HCT116 (cell line): Measurements from ENCODE around the gene MORN1. TPM values are rescaled to one million over a fixed set of nuclear protein-coding genes. Genes with fewer than 3 reads are reported as not detected.

Experiments
- ATAC-seq: fragments of 200-7000 bp; cut with Tn5 transposase; 2 replicates; pipeline ENCODE4 v1.9.1; 2020; ENCODE audit warnings: mild to moderate bottlenecking, moderate library complexity
- BruUV-seq: library from RNA; stranded (reverse); fragments of 400-500 nt; replicated peaks from 2 replicates; lab custom pipeline; 2021; lab: Mats Ljungman, UMichigan
- CTCF ChIA-PET: fragments of 300-600 bp; sonication (Branson Sonifier 250); formaldehyde crosslinking; loops from one replicate; lab custom pipeline; 2021; ENCODE audit warnings: antibody characterized with exemption; lab: Charles Lee
- POLR2A ChIA-PET: fragments of 300-600, 350-600 bp; sonication (Branson Sonifier 250); formaldehyde crosslinking; loops from one replicate; lab custom pipeline; 2021; ENCODE audit warnings: antibody characterized with exemption; lab: Charles Lee
- RAD21 ChIA-PET, 2 experiments: fragments of 300-600 bp; sonication (Branson Sonifier 250); formaldehyde crosslinking; loops; one replicate each; lab custom pipeline; 2023; ENCODE audit warnings: low total read pairs in 2 of 2; ENCODE audit not compliant: uncharacterized antibody in 2 of 2, unreplicated experiment in 2 of 2, low non-redundant PET in 1 of 2; lab: Charles Lee
- DNase-seq: peaks from one replicate; pipeline ENCODE4 v3.0.0-alpha.2; 2010; ENCODE audit warnings: low read depth, low spot score
- H2AFZ ChIP-seq: fragments of 200-600 bp; shearing (Covaris generic), sonication (generic); 2 replicates; pipeline ENCODE4 v1.6.1; 2017; ENCODE audit warnings: low read depth, mixed run types, mixed read lengths, antibody characterized with exemption, low read length; ENCODE audit not compliant: poor library complexity, severe bottlenecking
- H3K27ac ChIP-seq: 2 replicates; pipeline ENCODE4 v1.5.1; 2012; ENCODE audit warnings: low read depth, low read length
- H3K27me3 ChIP-seq: fragments of 200-600 bp; sonication (generic); 2 replicates; pipeline ENCODE4 v1.6.1; 2016; ENCODE audit warnings: mixed run types, low read length, mixed read lengths; ENCODE audit not compliant: insufficient read depth
- H3K36me3 ChIP-seq, 2 experiments: fragments of 200-500 bp in 1 of 2; fragments of 200-600 bp in 1 of 2; sonication (Bioruptor generic) in 1 of 2; sonication (generic) in 1 of 2; 2 replicates each; pipeline versions ENCODE4 v1.5.1 to v1.6.1; 2014 to 2016; ENCODE audit warnings: low read length in 2 of 2, inconsistent platforms in 1 of 2, mixed read lengths in 1 of 2, mixed run types in 1 of 2; ENCODE audit not compliant: insufficient read depth in 2 of 2, control insufficient read depth in 1 of 2
- H3K4me1 ChIP-seq, 2 experiments: fragments of 200-600 bp in 1 of 2; sonication (generic) in 1 of 2; 2 replicates each; pipeline versions ENCODE4 v1.5.1 to v1.6.1; 2012 to 2017; ENCODE audit warnings: low read length in 2 of 2, inconsistent platforms in 1 of 2, mild to moderate bottlenecking in 1 of 2, mixed read lengths in 1 of 2, mixed run types in 1 of 2, moderate library complexity in 1 of 2; ENCODE audit not compliant: insufficient read depth in 2 of 2, control insufficient read depth in 1 of 2
- H3K4me2 ChIP-seq: fragments of 200-600 bp; sonication (generic); 2 replicates; pipeline ENCODE4 v1.6.1; 2017; ENCODE audit warnings: mixed run types, low read length, mixed read lengths
- H3K4me3 ChIP-seq, 2 experiments: fragments of 200-600 bp in 1 of 2; sonication (generic) in 1 of 2; replicated peaks in 1 of 2; 2 replicates each; pipeline ENCODE4 v1.5.1; 2011 to 2016; ENCODE audit warnings: low read length in 2 of 2, control low read depth in 1 of 2, low read depth in 1 of 2, mild to moderate bottlenecking in 1 of 2, mixed read lengths in 1 of 2, mixed run types in 1 of 2
- H3K79me2 ChIP-seq: fragments of 200-600 bp; sonication (generic); 2 replicates; pipeline ENCODE4 v1.6.1; 2017; ENCODE audit warnings: mild to moderate bottlenecking, mixed run types, low read length, moderate library complexity, mixed read lengths; ENCODE audit not compliant: insufficient read depth
- H3K9ac ChIP-seq: fragments of 200-600 bp; sonication (generic); 2 replicates; pipeline ENCODE4 v1.6.1; 2016; ENCODE audit warnings: low read length, mixed read lengths
- H3K9me2 ChIP-seq: fragments of 200-600 bp; sonication (generic), shearing (Covaris generic); 2 replicates; pipeline ENCODE4 v1.6.1; 2017; ENCODE audit warnings: mixed run types, mild to moderate bottlenecking, moderate library complexity; ENCODE audit not compliant: insufficient read depth
- H3K9me3 ChIP-seq, 2 experiments: fragments of 200-500 bp in 1 of 2; fragments of 200-600 bp in 1 of 2; sonication (Bioruptor generic) in 1 of 2; sonication (generic) in 1 of 2; 2 replicates each; pipeline ENCODE4 v1.6.1; 2014 to 2017; ENCODE audit warnings: low read length in 2 of 2, mixed read lengths in 2 of 2, inconsistent platforms in 1 of 2, low read depth in 1 of 2, mild to moderate bottlenecking in 1 of 2, mixed run types in 1 of 2, moderate library complexity in 1 of 2; ENCODE audit not compliant: control insufficient read depth in 1 of 2, insufficient read depth in 1 of 2
- H4K20me1 ChIP-seq: fragments of 200-600 bp; sonication (generic), shearing (Covaris generic); 2 replicates; pipeline ENCODE4 v1.6.1; 2017; ENCODE audit warnings: mixed run types, mild to moderate bottlenecking, moderate library complexity; ENCODE audit not compliant: insufficient read depth
- ATF3 ChIP-seq: IDR thresholded peaks from 2 replicates; pipeline ENCODE4 v1.6.1; 2012
- CEBPB ChIP-seq: IDR thresholded peaks from 2 replicates; pipeline ENCODE4 v1.6.1; 2012; ENCODE audit warnings: low read depth
- CTCF ChIP-seq, 3 experiments: fragments of 200-600 bp in 1 of 3; sonication (generic) in 1 of 3; IDR thresholded peaks in 2 of 3; conservative IDR thresholded peaks in 1 of 3; 2 replicates each; pipeline ENCODE4 v1.5.1; 2012 to 2017; ENCODE audit warnings: low read depth in 2 of 3, low read length in 2 of 3, antibody characterized with exemption in 1 of 3, borderline replicate concordance in 1 of 3, control low read depth in 1 of 3, mild to moderate bottlenecking in 1 of 3, mixed read lengths in 1 of 3, mixed run types in 1 of 3, moderate library complexity in 1 of 3; ENCODE audit not compliant: insufficient read depth in 1 of 3
- EZH2 ChIP-seq: fragments of 200-600 bp; sonication (generic); IDR thresholded peaks from 2 replicates; pipeline ENCODE4 v1.6.1; 2017; ENCODE audit warnings: antibody characterized with exemption, mixed run types
- FOSL1 ChIP-seq: IDR thresholded peaks from 2 replicates; pipeline ENCODE4 v1.6.1; 2012; ENCODE audit warnings: low read depth
- JUND ChIP-seq: IDR thresholded peaks from 2 replicates; pipeline ENCODE4 v1.6.1; 2012
- POLR2A ChIP-seq: IDR thresholded peaks from 2 replicates; pipeline ENCODE4 v1.7.0; 2011; ENCODE audit warnings: borderline replicate concordance; ENCODE audit not compliant: insufficient read depth, insufficient read length; ENCODE audit errors: extremely low read depth
- RAD21 ChIP-seq: IDR thresholded peaks from 2 replicates; pipeline ENCODE4 v1.6.1; 2012; ENCODE audit warnings: low read depth, mild to moderate bottlenecking
- REST ChIP-seq: IDR thresholded peaks from 2 replicates; pipeline ENCODE4 v1.6.1; 2012; ENCODE audit warnings: low read depth
- SRF ChIP-seq: IDR thresholded peaks from 2 replicates; pipeline ENCODE4 v1.6.1; 2012; ENCODE audit warnings: low read depth
- TCF7L2 ChIP-seq: IDR thresholded peaks from 2 replicates; pipeline ENCODE4 v1.7.0; 2011; ENCODE audit warnings: borderline replicate concordance, inconsistent platforms; ENCODE audit not compliant: insufficient read depth, insufficient read length; ENCODE audit errors: extremely low read depth
- ZBTB33 ChIP-seq: IDR thresholded peaks from 2 replicates; pipeline ENCODE4 v1.6.1; 2011; ENCODE audit warnings: mild to moderate bottlenecking, low read length, moderate library complexity; ENCODE audit not compliant: insufficient replicate concordance; ENCODE audit errors: extremely low read depth
- ZFX ChIP-seq: fragments of 450-650 bp; IDR thresholded peaks from 2 replicates; pipeline ENCODE4 v1.6.1; 2017
- intact Hi-C: fragments of 100-400 bp; cut with micrococcal nuclease; formaldehyde crosslinking; loops from 2 replicates; pipeline ENCODE4 v1.10.0; 2022
- total RNA-seq: library from RNA; stranded (reverse); gene quantifications from one replicate; pipeline ENCODE4 v1.2.1, GENCODE V29; 2021; ENCODE audit not compliant: unreplicated experiment

Gene MORN1
- total RNA-seq, 1 experiment from 2014 or later = 21.4 TPM

GRCh38 chr1:2422523-2422922 is 31.2 kb upstream of the MORN1 start:
- H3K27me3 ChIP-seq = no peaks in the 10 kb centered on the region
- intact Hi-C loops = no loop called here

More at GRCh38 chr1:2422523-2422922, 31.2 kb upstream of the MORN1 start:
- no peaks in the 10 kb centered on the region for H3K36me3 ChIP-seq
- ChIA-PET POLR2A (no interaction called here), RAD21 (no interaction called here), CTCF (no interaction called here)
- no peaks in the 10 kb centered on the region for H3K9me2 ChIP-seq
- peaks cover 0 to 6% of the 10 kb centered on the region in 2 experiments; a peak in 1 of 4 replicates for H3K9me3 ChIP-seq
- H3K4me2 ChIP-seq = no peak overlapping the region
- DNase-seq = no peak
- TF ChIP-seq SRF (no peak), RAD21 (no peak), CEBPB (no peak), CTCF (IDR thresholded peaks at IDR 0.05 in 2 of 3, conservative IDR thresholded peaks at IDR 0.05 in 1 of 3; ENCODE audit: borderline replicate concordance in 1 of 3, insufficient read depth in 1 of 3, low read depth in 2 of 3, low read length in 2 of 3) (no peak), FOSL1 (no peak), JUND (no peak), TCF7L2 (no peak), ZBTB33 (no peak), POLR2A (no peak), EZH2 (no peak), ZFX (no peak), REST (no peak), ATF3 (no peak)
- no TSS peak for BruUV-seq
- no peak overlapping the region for H3K9ac ChIP-seq
- no peaks in the 10 kb centered on the region for H3K4me1 ChIP-seq
- H3K79me2 ChIP-seq = no peaks in the 10 kb centered on the region
- no peak for ATAC-seq
- H4K20me1 ChIP-seq = no peaks in the 10 kb centered on the region
- H3K4me3 ChIP-seq = no peak overlapping the region
- H2AFZ ChIP-seq = no peak overlapping the region
- H3K27ac ChIP-seq = no peak overlapping the region
